T47D (cell line): ENCODE measurements around the gene NEDD4L.

ENCODE experiments used
- DNase-seq, 2 experiments: peaks; one replicate each; pipeline versions ENCODE4 v3.0.0 to v3.0.0-alpha.2; 2011 to 2012; ENCODE audit warnings: low read depth in 1 of 2, low spot score in 1 of 2
- JUND ChIP-seq: IDR thresholded peaks from 2 replicates; pipeline ENCODE4 v1.6.1; 2012; ENCODE audit warnings: low read depth
- in situ Hi-C: cut with HindIII; loops from 2 replicates; pipeline ENCODE4 v1.10.0; 2016; ENCODE audit warnings: low sequenced_read_pairs, low pct_unique_long_range_greater_than_20kb

Gene NEDD4L

GRCh38 chr18:58181988-58182387 lies 138.0 kb downstream of the NEDD4L start:
- in situ Hi-C loops, result no loop called here
- TF ChIP-seq JUND, result no peak
- no peak for DNase-seq

GRCh38 chr18:58183226-58183625 lies 139.2 kb downstream of the NEDD4L start:
- peak in 1 of 2 experiments; percentile 60 for DNase-seq
- TF ChIP-seq JUND, result no peak
- in situ Hi-C loops, result no loop called here

DNA sequence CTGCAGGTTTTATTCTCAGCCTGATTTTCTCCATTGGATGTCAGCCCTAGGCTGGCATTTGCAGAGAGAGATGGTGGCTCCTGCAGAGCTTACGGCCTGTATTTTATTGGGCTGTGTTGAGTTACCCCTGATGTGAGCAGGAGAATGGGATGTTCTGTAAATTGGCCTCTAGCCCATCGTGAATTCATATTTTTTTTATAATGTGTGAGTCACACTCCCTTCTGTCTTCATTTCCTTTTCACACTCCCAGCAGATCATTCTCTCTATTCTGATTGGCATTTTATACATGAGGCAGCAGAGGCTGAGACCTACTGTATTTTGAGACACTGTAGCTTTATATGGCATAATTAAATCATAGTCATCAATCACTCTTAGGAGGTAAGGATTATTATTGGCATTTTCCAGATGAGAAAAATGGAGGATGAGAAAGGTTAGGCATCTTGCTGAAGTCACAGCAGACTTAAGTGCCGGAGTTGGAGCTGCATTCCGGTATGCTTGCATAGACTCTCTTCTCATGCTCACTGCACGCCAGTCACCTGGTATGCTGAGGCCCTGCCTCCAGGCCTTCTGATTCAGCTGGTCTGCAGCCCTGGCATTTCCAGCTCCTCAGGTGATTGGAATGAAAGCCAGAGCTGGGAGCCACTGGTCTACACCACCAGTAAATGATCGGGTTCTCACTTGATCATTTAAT lies 142.4 kb downstream of the NEDD4L start:
- no peak for TF ChIP-seq JUND
- peak; percentile 30 to 62 for DNase-seq
- in situ Hi-C loops, result no loop called here

DNA sequence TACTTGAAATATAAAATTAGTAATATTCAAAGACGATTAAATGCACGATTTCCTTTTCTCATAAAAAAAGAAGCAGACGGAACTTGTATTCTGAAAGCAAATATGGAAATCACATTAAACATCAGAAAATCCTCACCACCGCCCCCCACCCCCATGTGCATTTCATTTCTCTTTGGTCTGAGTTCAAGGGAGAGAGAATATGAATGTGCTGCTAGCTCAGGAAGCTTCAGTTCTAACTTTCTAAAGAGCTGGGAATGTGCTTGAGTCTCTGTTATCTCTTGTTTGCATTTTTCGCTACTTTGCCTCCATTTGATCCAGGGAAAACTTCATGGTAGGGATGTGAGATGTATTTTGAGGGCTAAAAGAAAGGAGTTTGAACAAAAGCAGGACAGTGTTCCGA lies 143.6 kb downstream of the NEDD4L start:
- TF ChIP-seq JUND, result no peak
- DNase-seq, result no peak
- in situ Hi-C loops, result no loop called here

DNA sequence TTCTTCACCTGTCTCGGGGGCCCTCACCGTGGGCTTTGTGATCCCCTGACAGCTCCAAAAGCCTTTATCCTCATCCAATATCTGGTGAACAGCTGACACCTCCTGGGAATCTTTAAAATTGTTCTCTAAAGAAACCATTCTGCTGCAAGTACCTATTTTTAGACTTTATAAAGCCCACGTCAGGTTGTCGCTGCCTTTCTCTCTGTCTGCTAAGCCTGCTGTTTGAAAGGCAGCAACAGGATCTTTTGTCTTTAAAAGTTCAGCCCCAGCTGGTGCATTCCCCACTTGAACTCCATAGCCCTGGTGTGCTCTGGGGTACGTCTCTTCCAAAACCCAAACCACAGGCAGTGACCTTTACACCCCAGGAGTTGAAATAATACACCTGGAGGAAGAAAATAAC lies 145.0 kb downstream of the NEDD4L start:
- DNase-seq, result no peak
- TF ChIP-seq JUND, result no peak
- in situ Hi-C loops, result no loop called here

GRCh38 chr18:58190842-58191530 lies 147.0 kb downstream of the NEDD4L start:
- DNase-seq, result no peak
- in situ Hi-C loops, result no loop called here
- TF ChIP-seq JUND, result no peak

DNA sequence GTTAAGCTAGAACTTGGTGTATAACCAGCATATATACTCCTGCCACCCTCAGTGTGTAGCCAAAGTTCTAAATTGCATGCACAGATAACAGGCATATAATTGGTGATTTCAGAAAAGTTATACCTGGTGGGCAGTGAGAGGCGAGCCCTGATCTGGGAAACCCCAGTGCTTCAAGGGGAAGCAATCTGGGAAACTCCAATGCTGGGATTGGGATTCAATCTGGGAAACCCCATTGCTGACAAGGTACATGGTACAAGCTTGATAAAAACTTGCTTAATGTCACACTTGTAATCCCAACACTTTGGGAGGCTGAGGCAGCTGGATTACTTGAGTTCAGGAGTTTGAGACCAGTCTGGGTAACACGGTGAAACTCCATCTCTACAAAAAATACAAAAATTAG lies 147.6 kb downstream of the NEDD4L start:
- no peak for DNase-seq
- TF ChIP-seq JUND, result no peak
- in situ Hi-C loops, result no loop called here

GRCh38 chr18:58192519-58192918 lies 148.5 kb downstream of the NEDD4L start:
- DNase-seq, result no peak
- in situ Hi-C loops, result no loop called here
- TF ChIP-seq JUND, result no peak

- in situ Hi-C loops, result no loop called here
- DNase-seq, result no peak
- no peak for TF ChIP-seq JUND
Measured at GRCh38 chr18:58194028-58194427, 150.0 kb downstream of the NEDD4L start.

DNA sequence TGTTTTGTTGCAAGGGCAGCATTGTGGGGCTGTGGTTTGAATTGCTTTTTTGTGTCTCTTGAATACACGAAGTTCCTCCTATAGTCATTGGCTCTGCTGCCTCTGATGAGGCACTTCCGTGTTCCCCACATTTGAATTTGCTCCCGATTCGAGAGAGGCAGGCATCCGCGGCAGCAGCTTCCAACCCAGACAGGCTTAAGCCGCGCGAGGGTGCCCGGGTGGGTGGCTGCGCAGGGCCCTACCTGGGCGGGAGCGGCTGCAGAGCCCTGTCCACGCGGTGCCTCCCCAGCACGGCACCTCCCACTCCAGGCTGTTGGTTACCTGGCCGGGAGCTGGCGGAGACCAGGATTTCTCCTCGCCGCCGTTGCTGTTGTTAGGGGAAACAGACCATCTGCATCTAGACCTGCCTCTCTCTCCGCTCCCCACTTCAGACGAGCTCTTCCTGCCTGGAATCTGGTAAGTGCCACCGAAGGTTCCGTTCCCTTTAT lies 151.3 kb downstream of the NEDD4L start:
- no peak for DNase-seq
- in situ Hi-C loops, result no loop called here
- TF ChIP-seq JUND, result no peak

DNA sequence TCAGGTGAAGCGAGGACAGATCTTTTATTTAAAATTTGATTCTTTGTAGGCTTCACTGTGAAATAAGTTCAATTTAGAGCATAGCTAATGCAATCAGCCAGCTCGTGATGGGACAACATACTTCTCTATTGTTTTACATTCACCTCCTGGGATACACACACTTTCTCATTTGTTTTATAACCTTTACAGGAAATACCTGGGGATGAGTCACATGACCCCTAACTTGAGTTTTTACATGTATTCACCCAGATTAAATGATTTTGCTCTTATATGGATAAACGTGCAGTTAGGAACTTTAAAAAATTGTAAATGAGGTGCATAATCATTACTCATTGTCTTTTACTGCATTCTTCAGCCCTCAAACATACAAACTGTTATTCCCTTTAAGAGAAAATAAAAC lies 152.1 kb downstream of the NEDD4L start:
- in situ Hi-C loops, result no loop called here
- TF ChIP-seq JUND, result no peak
- DNase-seq, result no peak

- TF ChIP-seq JUND, result no peak
- in situ Hi-C loops, result no loop called here
- DNase-seq, result no peak
Measured at GRCh38 chr18:58196881-58197872, 153.2 kb downstream of the NEDD4L start.
